HL-60 (cell line): ENCODE results near the gene HUNK.

Experiments used
- CTCF ChIP-seq: IDR thresholded peaks from one replicate; pipeline ENCODE4 v1.5.1; 2011; ENCODE audit warnings: low read length, control low read depth, inconsistent platforms; ENCODE audit not compliant: insufficient read depth
- POLR2AphosphoS5 ChIP-seq: IDR thresholded peaks from 2 replicates; pipeline ENCODE4 v1.6.1; 2012; ENCODE audit warnings: low read depth
- REST ChIP-seq: IDR thresholded peaks from 2 replicates; pipeline ENCODE4 v1.6.1; 2012; ENCODE audit warnings: low read depth; ENCODE audit not compliant: insufficient replicate concordance

GRCh38 chr21:31873696-31874599, 1.1 kb downstream of the HUNK start:
- peak; percentile 23 for TF ChIP-seq CTCF
- TF ChIP-seq POLR2AphosphoS5 = no peak
- no peak for TF ChIP-seq REST
